Kidney glomerular epithelial cell (primary cell): ENCODE measurements around the gene ZKSCAN3.
"Not testable (repeated sequence)": the region's sequence is repeated elsewhere in the genome, so short reads cannot be mapped to it uniquely, and the experiment has no call there.

Source experiments
- DNase-seq: peaks from one replicate; lab custom pipeline; 2025; lab: John Stamatoyannopoulos, UW

The ZKSCAN3 gene

DNA sequence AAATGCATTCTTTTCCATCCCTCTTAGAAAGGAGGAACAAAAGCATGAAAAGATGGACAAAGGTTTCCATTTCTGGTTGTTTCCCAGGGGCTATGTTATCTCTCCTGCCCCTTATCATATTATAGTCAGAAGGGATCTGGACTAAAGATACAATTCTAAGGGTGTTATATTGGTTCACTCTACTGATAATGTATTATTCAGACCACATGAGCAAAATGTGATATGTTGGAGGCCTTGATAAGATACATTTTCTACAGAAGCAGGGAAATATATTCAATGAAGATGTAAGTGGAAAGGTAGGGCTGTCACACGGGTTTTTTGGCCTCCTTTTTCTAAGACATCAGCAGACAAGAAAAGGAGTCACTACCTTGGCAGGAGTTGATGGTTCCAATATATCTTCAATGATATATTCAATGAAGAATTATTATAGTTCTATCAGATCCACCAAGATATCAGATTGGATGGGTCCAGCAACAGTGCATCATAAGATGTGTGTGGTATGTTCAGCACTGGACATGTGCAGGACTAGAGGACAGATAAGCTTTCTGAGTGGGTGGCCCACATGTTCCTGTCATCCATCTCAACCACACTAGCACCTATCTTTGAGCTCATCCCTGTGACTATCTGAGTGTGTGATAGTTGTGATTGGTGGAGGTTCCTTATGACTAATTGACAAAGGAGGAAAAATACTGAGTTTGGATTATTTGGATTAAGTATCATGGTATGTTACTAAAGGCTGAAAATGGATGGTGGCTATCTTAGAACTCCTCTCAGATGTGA lies 5.7 kb upstream of the ZKSCAN3 start:
- DNase-seq = no peak

DNA sequence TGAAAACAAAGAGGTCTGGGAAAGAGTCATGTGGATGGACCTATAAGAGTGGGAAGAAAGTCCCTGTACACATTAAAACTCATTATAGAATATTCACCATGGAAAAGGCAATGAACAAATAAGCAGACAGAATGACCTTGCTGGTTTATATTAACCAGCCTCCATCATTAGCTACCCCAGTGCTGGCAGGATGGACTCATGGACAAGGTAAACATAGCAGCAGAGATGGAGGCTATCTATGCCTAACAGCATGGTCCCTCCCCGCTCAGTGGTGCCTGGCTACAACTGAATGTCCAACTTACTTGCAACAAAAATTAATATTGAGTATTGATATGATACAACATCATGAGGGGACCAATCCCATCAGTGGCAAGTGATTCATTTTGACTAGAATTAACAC lies 4.5 kb upstream of the ZKSCAN3 start:
- DNase-seq = no peak

DNA sequence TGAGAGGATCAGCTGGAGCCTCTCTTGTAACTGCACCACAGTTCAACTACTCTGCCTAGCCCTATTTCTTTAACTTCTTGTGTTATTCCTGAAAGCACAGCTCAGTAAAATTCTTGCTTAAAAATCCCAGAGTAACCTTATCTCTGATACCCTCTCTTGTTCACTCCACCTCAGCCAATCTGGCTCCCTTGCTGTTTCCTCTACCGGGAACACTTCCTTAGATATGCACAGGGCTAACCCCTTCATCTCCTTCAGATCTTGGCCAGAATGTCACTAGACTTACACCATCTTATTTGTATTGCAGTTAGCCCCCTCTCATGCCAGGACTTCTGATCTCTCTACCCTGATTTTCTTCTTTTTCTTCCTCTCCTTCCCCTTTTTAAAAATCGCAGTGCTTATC lies 2.6 kb upstream of the ZKSCAN3 start:
- DNase-seq = no peak

DNA sequence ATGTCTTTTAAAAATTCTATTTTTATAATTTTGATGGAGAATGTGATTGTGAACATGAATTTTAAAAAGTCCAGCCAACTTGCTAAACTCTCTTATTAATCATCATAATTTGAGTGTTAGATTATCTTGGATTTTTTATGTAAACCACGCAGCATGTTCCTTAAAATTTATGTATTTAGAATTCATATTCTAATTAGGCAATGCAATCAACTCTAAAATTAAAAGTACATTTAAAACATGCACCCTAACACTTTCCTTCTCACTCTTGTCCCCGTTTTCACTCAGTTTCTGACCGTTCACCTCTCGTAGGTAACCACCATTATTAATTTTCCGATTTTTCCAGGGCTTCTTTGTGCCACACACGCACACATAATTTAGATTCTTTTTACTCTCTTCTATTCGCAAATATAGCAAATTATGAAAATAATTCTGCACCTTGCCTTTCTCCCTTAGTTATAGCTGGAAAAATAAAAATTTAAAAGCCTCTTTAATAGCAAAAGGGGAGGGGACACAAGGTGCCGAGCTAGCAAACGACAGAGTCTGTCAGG lies 329 bp upstream of the ZKSCAN3 start:
- DNase-seq = no peak

DNA sequence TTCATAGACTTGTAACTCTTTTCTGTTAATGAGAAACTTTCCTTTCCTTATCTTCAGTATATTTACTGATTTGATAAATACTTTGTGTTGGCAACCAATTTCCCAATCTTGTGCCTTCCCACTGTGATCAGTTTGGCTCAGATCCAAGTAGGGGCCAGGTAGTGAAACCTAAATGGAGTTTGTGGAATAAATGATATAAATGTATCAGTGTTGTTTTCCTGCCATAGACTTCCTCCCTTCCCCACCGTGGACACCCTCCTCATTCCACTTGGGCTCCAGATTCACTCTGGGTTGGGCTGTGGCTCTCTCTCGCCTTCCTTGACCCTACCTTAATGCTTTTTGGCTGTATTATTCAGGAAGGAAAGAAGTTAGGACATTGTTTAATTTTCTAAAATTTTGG lies 1.3 kb downstream of the ZKSCAN3 start:
- no peak for DNase-seq

DNA sequence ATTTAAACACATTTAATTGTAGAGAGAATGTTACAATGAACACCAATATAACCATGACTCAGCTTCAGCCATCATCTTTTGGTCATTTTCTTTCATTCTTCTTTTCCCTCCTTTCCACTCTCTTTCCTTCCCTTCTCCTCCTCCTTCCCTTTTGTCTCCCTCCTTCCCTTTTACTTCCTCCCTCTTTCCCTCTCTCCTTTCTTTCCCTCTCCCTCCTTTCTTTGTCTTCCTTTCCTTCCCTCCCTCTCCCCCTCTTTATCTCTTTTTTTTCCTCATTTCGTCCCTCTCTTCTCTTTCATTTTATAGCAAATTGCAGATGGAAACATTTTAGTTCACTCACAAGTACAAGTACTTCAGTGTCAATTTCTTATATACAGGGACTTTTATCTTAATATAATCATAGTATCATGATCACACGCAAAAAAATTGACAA lies 1.8 kb downstream of the ZKSCAN3 start:
- no peak for DNase-seq

DNA sequence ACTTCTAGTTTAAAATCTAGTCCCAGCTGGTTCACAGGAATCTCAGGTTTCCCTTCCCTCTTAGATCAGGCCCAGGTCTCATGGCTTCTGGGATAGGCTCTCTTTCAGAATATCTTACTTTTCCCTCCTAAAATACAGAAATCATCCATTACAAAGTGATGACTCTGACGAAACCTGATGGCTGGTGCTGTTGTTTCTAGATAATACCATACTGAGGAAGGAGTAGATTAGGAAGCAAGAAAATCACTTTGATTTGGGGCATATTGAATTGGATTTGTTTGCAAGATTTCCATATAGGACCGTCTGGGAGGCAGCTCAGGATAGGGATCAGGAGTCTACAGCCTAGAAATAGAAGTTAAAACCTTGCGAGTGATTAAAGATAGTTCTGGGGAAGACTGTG lies 3.6 kb downstream of the ZKSCAN3 start:
- no peak for DNase-seq

DNA sequence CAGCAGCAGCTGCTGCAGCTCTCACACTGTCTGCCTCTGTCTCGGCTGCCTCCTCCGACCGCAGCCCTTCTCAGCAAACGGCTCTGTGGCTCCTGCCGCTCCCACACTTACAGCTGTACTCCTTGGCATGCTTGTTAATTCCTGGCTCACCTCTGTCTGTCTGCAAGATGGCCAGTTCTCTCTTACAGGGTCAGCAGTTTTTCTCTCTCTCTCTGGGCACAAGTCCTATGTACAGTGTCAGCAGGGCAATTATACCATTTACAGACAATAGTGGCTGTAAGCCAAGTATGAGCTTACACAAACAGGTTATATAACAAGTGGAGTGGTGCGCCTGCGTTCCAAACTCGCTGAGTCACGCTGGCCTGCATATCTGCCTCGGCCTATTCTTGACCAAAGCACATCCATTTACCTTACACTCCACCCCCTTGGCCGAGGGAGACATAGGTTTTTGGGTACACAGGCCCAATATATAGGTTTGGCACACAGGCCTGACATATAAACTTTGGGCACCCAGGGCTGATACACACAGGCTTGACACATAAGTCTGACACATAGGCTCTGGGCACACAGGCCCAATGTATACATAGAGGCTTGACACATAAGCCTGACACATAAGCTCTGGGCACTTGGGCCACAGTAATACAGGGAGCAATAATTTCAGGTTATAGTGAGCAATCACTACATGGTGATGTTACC lies 4.4 kb downstream of the ZKSCAN3 start:
- peak; percentile 95 for DNase-seq

DNA sequence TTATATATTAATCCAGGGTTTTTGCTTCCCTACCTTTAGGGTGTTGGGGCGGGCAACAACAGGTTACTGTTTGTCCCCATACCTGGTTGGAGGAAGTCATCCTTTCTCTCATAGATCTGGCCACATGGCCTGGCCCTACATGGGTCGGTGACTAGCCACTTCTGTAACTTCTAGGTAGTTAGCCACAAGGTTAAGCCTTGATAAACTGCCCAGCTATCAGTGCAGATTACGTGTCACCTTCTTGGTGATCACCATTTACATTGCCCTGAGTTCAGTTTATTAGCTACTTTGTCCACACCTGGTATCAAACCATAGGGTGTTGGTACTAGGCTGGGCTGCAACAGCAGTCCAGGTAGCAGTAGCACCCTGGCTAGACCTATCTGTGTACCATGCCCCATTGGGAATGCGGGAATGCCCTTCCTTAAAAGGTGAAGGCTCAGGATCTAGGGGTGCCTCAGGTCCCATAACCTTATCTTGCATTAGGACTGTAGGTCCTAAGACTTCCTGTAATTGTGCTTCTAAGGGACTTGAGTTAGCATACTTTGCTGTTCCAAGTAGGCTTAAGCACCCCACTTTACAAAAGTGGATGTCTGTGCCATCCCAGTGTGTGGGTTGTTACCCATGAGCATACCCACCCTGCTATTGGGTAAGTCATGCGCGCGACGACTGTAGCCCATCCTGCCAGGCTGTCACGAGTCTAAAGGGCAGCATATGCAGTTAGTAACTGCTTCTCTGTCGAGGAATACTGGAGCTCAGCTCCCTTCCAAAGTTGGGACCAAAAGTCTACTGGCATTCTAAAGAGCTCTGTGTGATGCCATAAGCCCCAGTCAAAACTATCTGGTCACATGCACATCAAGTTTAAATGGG lies 5.2 kb downstream of the ZKSCAN3 start:
- DNase-seq = no peak

DNA sequence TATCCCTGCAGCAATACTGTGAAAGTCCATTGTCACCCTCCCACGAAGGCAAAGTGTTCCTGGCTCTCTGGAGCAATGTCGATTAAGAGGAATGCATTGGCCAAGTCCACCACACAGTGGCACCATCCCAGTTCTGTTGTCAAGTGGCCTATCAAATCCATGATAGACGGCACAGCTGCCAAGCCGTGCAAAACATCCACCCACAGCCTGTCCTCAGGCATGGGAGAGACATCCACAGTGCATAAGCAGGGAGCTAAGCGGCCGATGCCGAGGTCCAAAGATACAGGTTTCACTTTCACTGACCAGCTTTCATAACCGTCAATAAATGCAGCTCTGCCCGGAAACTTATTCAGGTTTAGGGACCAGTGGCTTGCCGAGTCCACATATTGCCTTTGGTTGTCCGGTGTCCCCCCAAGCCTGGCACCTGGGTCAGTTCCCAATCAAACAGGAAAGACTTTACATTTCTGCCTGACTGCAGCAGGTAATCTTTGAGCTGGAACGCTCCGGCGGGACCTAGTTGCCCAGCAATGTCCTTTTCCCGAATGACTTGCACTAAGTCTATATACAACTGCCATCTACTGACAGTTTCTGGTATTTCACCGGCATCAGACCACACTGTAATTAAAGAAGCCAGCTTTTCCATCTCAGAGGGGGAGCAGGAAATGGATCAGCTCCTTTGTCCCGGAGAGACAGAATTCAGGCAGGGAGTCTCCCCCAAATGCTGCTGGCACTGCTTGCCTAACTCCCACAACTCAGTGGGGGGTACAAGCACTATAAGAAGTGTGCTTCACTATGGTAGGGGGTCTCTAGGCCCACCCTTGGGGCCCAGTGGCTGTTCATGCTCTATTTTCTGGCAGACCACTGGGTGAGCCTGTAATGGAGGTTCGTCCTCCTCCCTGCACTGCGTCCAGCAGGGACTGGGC lies 6.3 kb downstream of the ZKSCAN3 start:
- peak; percentile 88 for DNase-seq

DNA sequence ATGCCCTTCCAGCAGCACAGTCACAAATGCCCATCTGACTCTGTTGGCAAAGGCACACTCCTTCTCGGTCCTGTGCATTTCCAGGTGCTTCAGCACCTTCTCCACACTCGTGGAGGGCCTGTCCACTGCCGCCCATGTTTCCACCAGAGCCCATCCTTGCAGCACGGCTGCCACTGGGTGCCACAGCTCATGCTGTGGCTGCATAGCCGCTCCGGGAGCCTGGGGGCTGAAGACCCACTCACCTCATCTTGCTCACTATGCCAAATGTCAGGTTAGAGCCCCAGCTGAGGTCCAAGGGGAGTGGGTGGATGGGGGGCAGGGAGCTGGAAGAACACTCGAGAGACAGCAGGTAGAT lies 6.9 kb downstream of the ZKSCAN3 start:
- no peak for DNase-seq

DNA sequence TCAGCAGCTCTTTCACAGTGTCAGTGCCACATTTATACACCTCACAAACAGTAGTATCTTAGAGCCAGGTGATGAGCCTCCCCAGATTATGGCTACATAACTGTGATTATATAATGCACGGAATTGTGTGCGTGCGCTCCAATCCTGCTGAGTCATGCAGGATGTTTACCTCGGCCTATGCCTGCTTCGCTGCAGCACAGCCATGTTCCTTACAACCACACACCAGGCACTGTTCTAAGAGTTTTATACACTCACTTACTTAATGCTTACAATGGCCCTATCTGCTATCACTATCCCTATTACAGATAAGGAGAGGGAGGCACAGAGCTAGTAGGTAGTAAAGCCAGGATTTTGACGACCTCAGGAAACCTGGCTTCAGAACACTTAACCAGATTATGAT lies 7.3 kb downstream of the ZKSCAN3 start:
- no peak for DNase-seq

DNA sequence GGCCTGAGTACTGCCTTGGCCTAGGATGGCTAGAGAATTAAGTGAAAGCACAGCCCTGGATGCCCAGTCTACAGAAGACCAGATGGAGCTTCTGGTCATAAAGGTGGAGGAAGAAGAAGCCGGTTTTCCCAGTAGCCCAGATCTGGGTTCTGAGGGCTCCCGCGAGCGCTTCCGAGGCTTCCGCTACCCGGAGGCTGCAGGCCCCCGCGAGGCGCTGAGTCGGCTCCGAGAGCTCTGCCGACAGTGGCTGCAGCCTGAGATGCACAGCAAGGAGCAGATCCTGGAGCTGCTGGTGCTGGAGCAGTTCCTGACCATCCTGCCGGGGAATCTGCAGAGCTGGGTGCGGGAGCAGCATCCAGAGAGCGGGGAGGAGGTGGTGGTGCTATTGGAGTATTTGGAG lies 9.8 kb downstream of the ZKSCAN3 start:
- DNase-seq = not testable (repeated sequence)

DNA sequence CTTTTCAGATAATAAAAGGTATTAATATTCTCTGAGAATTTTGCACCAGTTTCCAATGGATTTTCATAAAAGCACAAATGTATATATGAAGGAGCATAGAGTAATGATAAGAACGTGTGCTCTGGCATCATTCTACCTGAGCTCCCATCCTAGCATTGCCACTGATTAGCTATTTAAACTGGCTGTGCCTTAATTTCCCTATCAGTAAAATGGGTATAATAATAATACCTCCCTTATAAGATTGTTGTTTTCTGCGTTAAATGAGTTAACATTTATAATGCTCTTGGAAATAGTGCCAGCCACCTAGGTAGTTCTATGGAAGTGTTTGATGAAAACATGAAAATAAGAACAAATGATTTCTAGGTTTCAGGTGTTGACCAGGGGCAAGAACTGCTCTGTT lies 11.2 kb downstream of the ZKSCAN3 start:
- no peak for DNase-seq

DNA sequence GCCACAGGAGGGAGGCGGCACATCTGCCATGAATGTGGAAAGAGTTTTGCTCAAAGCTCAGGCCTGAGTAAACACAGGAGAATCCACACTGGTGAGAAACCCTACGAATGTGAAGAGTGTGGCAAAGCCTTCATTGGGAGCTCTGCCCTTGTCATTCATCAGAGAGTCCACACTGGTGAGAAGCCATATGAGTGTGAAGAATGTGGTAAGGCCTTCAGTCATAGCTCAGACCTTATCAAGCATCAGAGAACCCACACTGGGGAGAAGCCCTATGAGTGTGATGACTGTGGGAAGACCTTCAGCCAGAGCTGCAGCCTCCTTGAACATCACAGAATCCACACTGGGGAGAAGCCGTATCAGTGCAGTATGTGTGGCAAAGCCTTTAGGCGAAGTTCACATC lies 15.8 kb downstream of the ZKSCAN3 start:
- not testable (repeated sequence) for DNase-seq

DNA sequence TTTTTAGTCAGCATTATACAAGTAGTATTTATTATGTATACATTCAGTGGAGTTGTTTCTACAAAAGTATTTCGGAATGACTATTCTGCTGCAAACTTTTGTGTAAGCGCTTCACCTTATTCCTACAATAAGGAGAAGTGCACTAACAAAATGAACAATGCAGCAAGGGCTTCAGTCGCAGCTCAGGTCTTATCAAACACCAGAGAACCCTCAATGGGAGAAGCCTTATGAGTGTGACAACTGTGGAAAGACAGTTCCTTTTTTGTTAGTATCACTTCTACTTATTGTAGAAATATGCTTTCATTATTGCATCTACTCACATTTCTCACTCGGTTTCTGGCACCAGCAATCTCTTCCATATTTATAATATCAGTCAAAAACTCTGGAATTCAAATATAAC lies 18.8 kb downstream of the ZKSCAN3 start:
- DNase-seq = no peak

DNA sequence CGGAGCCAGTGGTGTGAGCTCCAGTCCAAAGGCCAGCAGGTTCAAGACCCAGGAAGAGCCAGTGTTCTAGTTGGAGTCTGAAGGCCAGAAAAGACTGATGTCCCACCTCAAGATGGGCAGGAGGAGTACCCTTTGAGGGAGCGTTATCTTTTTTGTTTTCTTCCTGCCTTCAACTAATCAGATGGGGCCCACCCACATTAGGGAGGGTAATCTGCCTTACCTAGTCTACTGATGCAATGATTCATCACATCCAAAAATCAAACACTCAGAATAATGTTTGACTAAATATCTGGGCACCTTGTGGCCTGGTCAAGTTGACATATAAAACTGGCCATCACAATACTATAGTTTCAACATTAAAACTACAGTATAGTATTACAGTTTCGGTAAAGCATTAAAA lies 19.7 kb downstream of the ZKSCAN3 start:
- no peak for DNase-seq

DNA sequence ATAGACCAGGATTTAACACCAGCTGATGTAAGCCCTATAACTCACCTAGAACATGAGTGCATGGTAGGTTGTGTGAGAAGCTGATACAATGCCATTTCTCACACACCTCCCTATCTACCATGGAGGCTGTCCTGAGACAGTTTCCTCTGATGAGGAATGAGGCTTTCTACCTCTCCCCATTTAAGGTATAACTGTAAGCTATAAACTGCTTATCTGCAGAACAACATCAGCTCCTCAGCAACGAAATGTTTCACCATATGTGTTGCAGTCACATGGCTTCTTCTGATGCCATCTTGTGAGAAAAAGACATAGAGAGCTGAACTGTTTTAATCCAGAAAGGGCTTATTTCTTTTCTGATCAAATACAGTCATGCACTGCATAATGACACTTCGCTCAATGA lies 20.7 kb downstream of the ZKSCAN3 start:
- no peak for DNase-seq

DNA sequence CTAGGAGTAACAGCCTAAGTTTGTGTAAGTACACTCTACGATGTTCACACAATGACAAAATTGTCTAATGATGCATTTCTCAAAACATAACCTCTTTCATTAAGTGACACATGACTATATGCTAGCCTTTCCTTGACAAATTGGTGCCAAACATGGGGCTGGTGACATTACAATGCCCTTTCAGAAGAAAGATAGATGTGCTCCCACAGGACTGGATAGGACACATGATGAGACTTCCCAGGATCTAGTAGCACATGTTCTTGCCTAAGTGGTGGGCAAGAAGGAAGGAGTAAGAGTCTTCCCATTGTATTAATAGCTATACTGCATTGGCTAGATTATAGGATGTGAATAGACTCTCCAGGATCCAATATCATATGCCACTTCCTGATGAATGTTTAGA lies 21.5 kb downstream of the ZKSCAN3 start:
- DNase-seq = no peak

DNA sequence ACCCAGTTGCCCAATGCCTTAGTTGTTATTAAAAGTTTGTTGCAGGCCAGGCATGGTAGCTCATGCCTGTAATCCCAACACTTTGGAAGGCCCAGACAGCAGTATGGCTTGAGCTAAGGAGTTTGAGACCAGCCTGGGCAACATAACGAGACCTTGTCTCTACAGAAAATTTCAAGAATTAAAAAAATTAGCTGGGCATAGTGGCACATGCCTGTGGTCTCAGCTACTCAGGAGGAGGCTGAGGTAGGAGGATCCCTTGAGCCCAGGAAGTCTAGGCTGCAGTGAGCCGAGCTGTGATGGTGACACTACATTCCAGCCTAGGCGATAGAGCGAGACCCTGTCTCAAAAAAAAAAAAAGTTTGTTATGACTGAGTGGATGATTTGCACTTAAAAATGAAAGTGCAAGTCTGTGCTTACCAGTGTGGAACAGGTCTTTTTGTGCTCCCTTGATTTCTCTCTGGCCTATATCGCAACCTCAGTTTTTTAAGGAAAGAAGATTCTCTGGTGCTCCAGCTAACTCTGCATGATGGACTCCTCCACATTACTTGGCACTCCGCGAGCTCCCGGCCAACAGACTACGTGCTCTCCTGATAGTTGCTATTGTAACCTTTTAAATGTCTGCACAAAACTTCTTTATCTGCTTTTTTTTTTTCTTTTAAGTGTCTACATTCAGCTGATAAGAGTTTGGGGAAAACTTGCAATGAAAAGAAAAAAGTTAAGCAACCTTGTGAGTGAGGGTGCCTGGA lies 22.1 kb downstream of the ZKSCAN3 start:
- peak; percentile 72 for DNase-seq

DNA sequence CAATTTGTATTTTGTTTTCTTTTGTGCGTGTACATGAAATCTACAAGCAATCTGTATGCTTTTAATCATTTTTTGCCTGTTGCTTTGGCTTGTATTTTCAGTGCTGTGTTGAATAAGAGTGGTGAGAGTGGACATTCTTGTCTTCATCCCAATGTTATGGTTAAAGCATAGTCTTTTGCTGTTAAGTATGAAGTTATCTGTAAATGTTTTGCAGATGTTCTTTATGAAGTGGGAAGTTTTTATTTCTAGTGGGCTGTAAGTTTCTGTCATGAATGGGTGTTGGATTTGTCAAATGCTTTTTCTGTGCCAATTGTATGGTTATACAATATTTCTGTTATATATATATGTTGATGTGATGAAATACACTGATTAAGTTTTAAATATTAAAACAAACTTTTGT lies 24.2 kb downstream of the ZKSCAN3 start:
- DNase-seq = no peak
